Central memory CD8-positive, alpha-beta T cell (primary cell): ENCODE results near the gene EGLN1.

ENCODE experiments used
- ATAC-seq: fragments of 150-1000 bp; cut with Tn5 transposase; replicated peaks from 2 replicates; pipeline ENCODE4 v1.10.0; 2022; ENCODE audit warnings: mild to moderate bottlenecking, moderate FRiP score, moderate number of reproducible peaks; ENCODE audit not compliant: poor library complexity, severe bottlenecking; ENCODE audit errors: extremely low read depth
- DNase-seq, 2 donors: peaks; one replicate each; pipeline ENCODE4 v3.0.0; 2021; ENCODE audit warnings: low spot score in 2 of 2
- H3K27ac Mint-ChIP-seq: one replicate; pipeline ENCODE4 v1.8.0; 2022; ENCODE audit warnings: low read depth, mild to moderate bottlenecking, moderate library complexity, mixed read lengths
- H3K27me3 Mint-ChIP-seq: one replicate; pipeline ENCODE4 v1.8.0; 2022; ENCODE audit warnings: mixed read lengths
- H3K36me3 Mint-ChIP-seq: one replicate; pipeline ENCODE4 v1.8.0; 2022; ENCODE audit warnings: mild to moderate bottlenecking, moderate library complexity, mixed read lengths; ENCODE audit not compliant: insufficient read depth
- H3K4me1 Mint-ChIP-seq: one replicate; pipeline ENCODE4 v1.8.0; 2022; ENCODE audit warnings: mixed read lengths
- H3K4me3 Mint-ChIP-seq: one replicate; pipeline ENCODE4 v1.8.0; 2022; ENCODE audit warnings: mild to moderate bottlenecking, moderate library complexity, mixed read lengths
- H3K9me3 Mint-ChIP-seq: one replicate; pipeline ENCODE4 v1.8.0; 2022; ENCODE audit warnings: mixed read lengths

The EGLN1 gene

GRCh38 chr1:231407547-231408396 is 14.3 kb downstream of the EGLN1 start:
- Mint-ChIP-seq H3K4me1 (peaks cover 8% of the 10 kb centered on the region), H3K4me3 (peak overlapping the region; percentile 9), H3K36me3 (peaks cover 8% of the 10 kb centered on the region), H3K27ac (no peak overlapping the region), H3K27me3 (no peaks in the 10 kb centered on the region), H3K9me3 (no peaks in the 10 kb centered on the region)
- DNase-seq (no peak), ATAC-seq (no peak)

GRCh38 chr1:231407049-231407448 is 15.0 kb downstream of the EGLN1 start:
- H3K4me1 Mint-ChIP-seq = peaks cover 3% of the 10 kb centered on the region
- H3K9me3 Mint-ChIP-seq = no peaks in the 10 kb centered on the region
- no peak overlapping the region for H3K27ac Mint-ChIP-seq
- peaks cover 9% of the 10 kb centered on the region for H3K36me3 Mint-ChIP-seq
- peak overlapping the region; percentile 9 for H3K4me3 Mint-ChIP-seq
- no peak for ATAC-seq
- no peaks in the 10 kb centered on the region for H3K27me3 Mint-ChIP-seq
- DNase-seq = no peak

GRCh38 chr1:231404318-231404717 is 17.8 kb downstream of the EGLN1 start:
- Mint-ChIP-seq H3K9me3 (no peaks in the 10 kb centered on the region), H3K27me3 (no peaks in the 10 kb centered on the region), H3K36me3 (peaks cover 6% of the 10 kb centered on the region), H3K4me1 (peaks cover 10% of the 10 kb centered on the region), H3K27ac (no peak overlapping the region), H3K4me3 (no peak overlapping the region)
- ATAC-seq (no peak), DNase-seq (no peak)

GRCh38 chr1:231401478-231401877 is 20.6 kb downstream of the EGLN1 start:
- Mint-ChIP-seq H3K4me1 (peaks cover 34% of the 10 kb centered on the region), H3K36me3 (peaks cover 2% of the 10 kb centered on the region), H3K4me3 (no peak overlapping the region), H3K27ac (no peak overlapping the region), H3K27me3 (no peaks in the 10 kb centered on the region), H3K9me3 (no peaks in the 10 kb centered on the region)
- no peak for DNase-seq
- ATAC-seq = no peak

GRCh38 chr1:231397886-231398671 is 24.0 kb downstream of the EGLN1 start:
- Mint-ChIP-seq H3K9me3 (no peaks in the 10 kb centered on the region), H3K36me3 (peaks cover 2% of the 10 kb centered on the region), H3K4me3 (no peak overlapping the region), H3K27ac (no peak overlapping the region), H3K4me1 (peaks cover 64% of the 10 kb centered on the region), H3K27me3 (no peaks in the 10 kb centered on the region)
- ATAC-seq (no peak), DNase-seq (no peak)

- peak overlapping the region; percentile 1 for H3K27ac Mint-ChIP-seq
- peaks cover 65% of the 10 kb centered on the region for H3K4me1 Mint-ChIP-seq
- no peak overlapping the region for H3K4me3 Mint-ChIP-seq
- no peaks in the 10 kb centered on the region for H3K9me3 Mint-ChIP-seq
- no peaks in the 10 kb centered on the region for H3K27me3 Mint-ChIP-seq
- DNase-seq (no peak), ATAC-seq (no peak)
- H3K36me3 Mint-ChIP-seq = no peaks in the 10 kb centered on the region
These were observed 25.4 kb downstream of the EGLN1 start for GRCh38 chr1:231396643-231397042.

GRCh38 chr1:231395998-231396390 is 26.1 kb downstream of the EGLN1 start:
- Mint-ChIP-seq H3K9me3 (no peaks in the 10 kb centered on the region), H3K27me3 (no peaks in the 10 kb centered on the region), H3K4me3 (no peak overlapping the region), H3K36me3 (no peaks in the 10 kb centered on the region), H3K4me1 (peaks cover 66% of the 10 kb centered on the region), H3K27ac (no peak overlapping the region)
- DNase-seq (no peak), ATAC-seq (no peak)

GRCh38 chr1:231395076-231395997 is 26.8 kb downstream of the EGLN1 start:
- no peak for ATAC-seq
- H3K4me3 Mint-ChIP-seq = no peak overlapping the region
- H3K27ac Mint-ChIP-seq = no peak overlapping the region

GRCh38 chr1:231393668-231394067 is 28.4 kb downstream of the EGLN1 start:
- H3K36me3 Mint-ChIP-seq = no peaks in the 10 kb centered on the region
- no peak overlapping the region for H3K4me3 Mint-ChIP-seq
- H3K4me1 Mint-ChIP-seq = peaks cover 69% of the 10 kb centered on the region

More at GRCh38 chr1:231395076-231395997, 26.8 kb downstream of the EGLN1 start:
- no peak for DNase-seq
- no peaks in the 10 kb centered on the region for H3K9me3 Mint-ChIP-seq
- H3K36me3 Mint-ChIP-seq = no peaks in the 10 kb centered on the region
- H3K27me3 Mint-ChIP-seq = no peaks in the 10 kb centered on the region
- H3K4me1 Mint-ChIP-seq = peaks cover 73% of the 10 kb centered on the region

GRCh38 chr1:231392389-231393131 is 29.5 kb downstream of the EGLN1 start:
- no peaks in the 10 kb centered on the region for H3K27me3 Mint-ChIP-seq
- DNase-seq = no peak
- H3K4me3 Mint-ChIP-seq = no peak overlapping the region
- H3K27ac Mint-ChIP-seq = no peak overlapping the region
- no peaks in the 10 kb centered on the region for H3K9me3 Mint-ChIP-seq
- ATAC-seq = no peak
- H3K4me1 Mint-ChIP-seq = peaks cover 69% of the 10 kb centered on the region
- H3K36me3 Mint-ChIP-seq = no peaks in the 10 kb centered on the region

More at GRCh38 chr1:231393668-231394067, 28.4 kb downstream of the EGLN1 start:
- Mint-ChIP-seq H3K9me3 (no peaks in the 10 kb centered on the region), H3K27ac (peak overlapping the region; percentile 32), H3K27me3 (no peaks in the 10 kb centered on the region)
- no peak for ATAC-seq
- no peak for DNase-seq

GRCh38 chr1:231390071-231390470 is 32.0 kb downstream of the EGLN1 start:
- H3K36me3 Mint-ChIP-seq = no peaks in the 10 kb centered on the region
- H3K4me3 Mint-ChIP-seq = no peak overlapping the region
- no peak overlapping the region for H3K27ac Mint-ChIP-seq
- H3K27me3 Mint-ChIP-seq = no peaks in the 10 kb centered on the region
- DNase-seq (no peak), ATAC-seq (no peak)
- peaks cover 52% of the 10 kb centered on the region for H3K4me1 Mint-ChIP-seq
- H3K9me3 Mint-ChIP-seq = no peaks in the 10 kb centered on the region
